COLO829 (cell line): Measurements from ENCODE around the gene SEMA4G.
A peak's percentile ranks its signal among the peaks of the same experiment; 100 is the strongest.

Experiments
- DNase-seq: peaks from one replicate; pipeline ENCODE4 v3.0.0; 2012; ENCODE audit warnings: low spot score

The SEMA4G gene

DNA sequence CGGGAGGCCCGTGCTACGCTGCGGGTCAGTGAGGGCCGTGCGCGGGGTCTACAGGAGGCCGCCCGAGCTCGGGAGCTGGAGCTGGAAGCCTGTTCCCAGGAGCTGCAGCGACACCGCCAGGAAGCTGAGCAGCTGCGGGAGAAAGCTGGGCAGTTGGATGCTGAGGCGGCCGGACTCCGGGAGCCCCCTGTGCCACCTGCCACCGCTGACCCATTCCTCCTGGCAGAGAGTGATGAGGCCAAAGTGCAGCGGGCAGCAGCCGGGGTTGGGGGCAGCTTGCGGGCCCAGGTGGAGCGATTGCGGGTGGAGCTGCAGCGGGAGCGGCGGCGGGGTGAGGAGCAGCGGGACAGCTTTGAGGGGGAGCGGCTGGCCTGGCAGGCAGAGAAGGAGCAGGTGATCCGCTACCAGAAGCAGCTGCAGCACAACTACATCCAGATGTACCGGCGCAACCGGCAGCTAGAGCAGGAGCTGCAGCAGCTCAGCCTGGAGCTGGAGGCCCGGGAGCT lies 37.3 kb downstream of the SEMA4G start:
- no peak for DNase-seq

DNA sequence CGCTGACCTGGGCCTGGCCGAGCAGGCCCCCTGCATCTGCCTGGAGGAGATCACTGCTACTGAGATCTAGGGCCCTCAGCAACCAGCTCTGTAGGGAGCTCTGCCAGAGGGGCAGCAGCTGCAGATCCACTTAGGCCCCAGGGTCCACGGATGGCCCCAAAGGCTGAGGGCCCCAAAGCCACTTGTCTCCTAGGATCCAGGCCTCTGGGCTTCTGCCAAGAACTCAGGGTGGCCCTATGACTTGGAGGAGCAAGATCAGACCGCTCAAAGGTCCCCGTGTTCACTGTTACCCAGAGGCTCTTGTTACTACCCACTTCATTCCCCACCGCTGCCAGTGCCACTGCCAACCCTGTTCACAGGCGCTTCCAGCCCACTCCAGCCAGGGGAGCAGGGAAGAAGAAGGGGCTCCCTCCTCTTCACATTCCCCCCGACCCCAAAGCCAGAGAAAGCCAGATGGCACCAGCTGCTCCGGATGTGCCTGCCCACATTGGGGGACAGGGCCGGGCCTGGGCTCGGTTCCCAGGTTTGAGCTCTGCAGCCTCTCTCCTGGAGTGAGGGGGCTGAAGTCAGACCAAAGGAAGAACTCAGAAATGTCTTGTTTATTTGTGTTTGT lies 37.9 kb downstream of the SEMA4G start:
- DNase-seq: no peak

DNA sequence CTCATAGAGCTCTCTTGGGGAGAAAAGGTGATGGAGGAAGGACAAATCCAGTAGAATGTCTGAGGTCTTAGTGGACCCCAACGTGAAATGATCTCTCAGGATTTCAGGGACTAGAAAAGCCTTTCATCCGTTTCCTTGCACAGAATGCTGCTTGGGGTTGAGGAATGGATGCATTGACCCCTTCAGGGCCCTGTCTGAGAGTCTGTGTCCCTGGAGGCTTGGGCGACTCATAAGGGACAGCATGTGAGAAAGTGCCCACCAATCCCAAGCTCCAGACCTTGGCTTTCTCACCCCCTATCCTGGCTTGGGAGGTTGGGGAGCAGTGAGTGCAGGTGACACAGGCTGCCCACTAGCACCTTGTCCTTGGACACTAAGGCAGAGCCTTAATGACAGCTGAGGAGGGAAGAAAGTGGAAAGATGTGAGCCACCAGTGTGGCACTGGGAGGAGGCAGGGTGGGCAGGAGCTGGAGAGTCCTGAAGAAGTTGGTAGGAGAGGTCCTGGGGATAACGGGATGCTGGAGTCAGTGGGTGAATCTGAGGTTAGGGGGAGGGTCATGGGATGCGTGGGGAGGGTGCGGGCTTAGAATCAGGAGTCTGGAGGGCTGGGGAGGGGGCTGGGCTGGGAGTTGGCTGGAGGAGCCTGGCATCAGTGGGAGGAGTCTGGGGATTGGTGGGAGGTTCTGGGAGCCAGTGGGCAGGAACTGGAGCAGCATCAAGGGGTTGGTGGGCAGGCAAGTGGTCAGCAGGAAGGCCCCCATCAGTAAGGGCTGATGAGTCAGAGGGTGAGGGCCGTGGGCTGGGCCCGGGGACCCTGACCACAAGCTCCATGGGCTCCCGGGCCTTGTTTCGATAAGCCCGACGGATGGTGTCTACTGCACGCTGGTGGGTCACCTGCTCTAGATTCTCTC lies 38.9 kb downstream of the SEMA4G start:
- no peak for DNase-seq

DNA sequence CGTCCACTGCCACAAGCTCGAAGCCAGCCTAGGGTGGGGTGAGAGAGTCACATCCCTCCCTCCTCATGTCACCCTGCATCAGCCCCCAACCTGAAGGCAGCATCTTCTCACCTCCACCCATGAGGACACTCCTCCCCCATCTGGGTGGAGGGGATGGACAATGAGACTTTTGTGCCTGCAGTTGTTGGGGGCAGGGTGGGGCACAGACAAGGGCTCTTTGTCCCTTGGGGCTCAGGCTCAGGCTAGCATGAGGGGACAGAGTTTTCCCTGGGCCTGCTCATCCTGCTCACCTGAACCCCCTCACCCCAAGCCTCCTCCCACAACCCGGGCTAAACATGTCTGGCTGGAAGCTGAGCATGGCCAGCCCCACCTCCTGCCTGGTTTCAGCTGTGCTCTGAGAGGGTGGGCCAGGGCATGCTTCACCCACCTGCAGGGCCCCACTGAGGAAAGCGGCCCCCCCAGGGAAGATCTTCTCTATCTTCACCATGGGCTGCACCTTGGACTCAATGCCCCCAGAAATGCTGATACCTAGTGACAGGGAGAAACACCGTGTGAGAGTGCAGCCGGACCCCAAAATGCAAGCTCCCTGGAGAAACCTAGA lies 39.6 kb downstream of the SEMA4G start:
- DNase-seq: no peak

DNA sequence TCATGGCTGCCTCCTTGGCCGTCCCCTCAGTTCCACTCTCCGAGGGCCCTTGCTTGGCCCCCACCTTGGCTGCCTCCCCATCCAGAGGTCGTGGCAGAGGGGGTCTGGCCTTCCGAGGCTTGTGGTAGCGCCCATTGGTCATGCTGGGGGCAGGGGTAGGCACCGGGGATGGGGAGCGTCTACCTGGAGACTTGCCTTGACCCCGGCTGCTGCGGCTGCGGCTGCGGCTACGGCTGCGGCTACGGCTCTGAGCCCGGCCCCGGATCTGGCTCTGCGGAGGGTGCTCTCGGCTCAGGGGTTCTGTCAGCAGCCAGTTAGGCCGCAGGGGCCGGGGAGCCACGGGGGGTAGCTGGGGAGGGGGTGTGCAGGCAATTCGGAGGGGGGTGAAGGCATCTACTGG lies 41.0 kb downstream of the SEMA4G start:
- no peak for DNase-seq

DNA sequence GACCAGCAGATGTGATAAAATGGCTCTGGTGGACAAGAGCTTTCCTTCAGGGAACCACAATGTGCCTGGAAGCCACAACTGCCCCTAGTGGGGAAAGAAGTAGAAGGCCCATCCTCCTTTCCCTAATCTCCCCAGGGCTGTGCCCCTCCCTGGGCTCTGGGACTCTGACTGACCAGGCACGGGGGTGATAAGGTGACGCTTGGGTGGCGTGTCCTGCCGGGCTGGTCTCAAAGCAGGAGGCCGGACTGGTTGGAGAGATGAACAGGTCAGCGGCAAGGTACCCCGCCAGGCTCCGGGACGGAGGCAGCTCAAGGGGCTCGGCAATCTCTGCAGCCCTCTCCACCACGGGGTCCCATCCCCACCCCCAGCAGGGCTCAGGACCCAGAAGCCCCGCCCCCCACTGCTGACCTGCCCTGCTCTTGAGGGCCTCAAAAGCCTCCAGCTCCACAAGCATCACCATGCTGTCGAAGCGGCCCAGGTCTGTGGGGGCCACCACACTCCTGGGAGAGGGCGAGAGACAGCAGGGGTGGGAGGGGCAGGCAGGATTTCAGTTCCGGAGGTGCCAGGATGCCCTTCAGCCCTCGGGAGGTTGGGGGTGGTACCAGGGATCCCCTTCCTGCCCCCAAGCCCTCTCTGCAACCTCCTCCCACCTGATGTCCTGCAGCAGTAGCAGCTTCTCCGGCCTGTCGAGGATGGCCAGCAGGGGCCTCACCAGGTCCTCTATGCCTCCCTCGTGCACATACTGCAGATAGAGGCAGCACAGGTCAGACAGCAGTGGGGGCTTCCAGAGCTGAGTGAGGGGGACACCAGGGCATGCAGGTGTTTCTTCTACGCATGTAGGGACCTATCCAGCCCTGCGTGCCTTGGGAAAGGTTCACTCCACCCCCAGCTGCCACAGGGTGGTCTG lies 42.5 kb downstream of the SEMA4G start:
- DNase-seq: no peak

DNA sequence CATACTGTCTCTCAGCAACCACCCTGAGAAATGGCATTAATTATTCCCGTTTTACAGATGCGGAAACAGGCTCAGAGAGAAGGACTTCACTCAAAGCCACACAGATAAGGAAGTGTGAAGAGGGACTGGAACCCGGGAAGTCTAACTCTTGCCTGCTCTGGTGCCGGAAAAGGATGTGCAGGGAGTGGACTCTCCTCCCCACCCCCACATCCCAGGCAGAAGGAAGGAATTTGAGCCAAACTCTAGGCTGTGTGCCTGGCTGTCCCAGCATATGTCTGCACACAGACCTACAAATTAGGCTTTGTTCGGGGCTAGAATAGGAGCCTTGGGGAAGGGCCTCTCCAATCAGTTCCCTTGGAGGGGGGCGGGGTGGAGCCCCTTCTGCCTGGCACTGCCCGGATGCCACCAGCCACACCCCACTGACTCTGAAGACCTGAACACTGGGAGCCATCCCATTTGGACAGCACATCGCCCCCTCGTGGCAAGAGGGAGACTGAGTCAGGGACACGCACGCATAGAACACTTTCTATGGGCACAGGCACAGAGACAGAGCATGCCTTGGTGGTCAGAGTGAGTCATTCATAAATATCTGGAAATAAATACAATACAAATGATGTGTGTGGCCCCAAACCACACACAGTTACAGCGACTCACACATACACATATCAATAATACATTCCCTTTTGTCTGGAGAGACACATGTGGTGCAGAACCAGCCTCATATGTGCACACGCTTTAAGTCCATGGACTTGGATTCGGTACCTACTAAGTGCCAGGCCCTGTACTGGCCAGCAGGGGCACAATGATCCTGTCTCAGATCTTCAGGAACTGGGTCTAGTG lies 43.4 kb downstream of the SEMA4G start:
- peak; percentile 79 for DNase-seq

DNA sequence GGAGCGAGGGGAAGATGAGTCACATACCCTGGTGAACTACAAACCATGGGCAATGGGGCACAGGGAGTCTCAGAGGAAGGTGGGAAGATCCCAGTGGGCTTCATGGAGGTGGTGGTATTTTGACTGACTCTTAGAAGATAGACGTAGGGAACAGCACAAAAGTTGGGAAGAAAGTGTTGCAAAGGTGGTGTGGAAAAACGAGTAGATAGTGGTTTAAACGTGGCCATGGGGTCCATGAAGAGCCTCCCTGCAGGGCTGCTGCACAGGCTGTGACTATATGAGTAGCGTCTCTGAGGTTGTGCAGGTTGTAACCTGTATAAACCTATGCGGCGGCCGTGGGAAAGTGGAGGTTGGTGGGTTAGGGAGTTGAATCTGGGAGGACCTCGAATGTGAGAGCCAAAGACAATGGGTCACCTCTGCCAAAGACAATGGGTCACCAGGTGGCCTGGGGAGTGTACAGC lies 44.1 kb downstream of the SEMA4G start:
- no peak for DNase-seq

DNA sequence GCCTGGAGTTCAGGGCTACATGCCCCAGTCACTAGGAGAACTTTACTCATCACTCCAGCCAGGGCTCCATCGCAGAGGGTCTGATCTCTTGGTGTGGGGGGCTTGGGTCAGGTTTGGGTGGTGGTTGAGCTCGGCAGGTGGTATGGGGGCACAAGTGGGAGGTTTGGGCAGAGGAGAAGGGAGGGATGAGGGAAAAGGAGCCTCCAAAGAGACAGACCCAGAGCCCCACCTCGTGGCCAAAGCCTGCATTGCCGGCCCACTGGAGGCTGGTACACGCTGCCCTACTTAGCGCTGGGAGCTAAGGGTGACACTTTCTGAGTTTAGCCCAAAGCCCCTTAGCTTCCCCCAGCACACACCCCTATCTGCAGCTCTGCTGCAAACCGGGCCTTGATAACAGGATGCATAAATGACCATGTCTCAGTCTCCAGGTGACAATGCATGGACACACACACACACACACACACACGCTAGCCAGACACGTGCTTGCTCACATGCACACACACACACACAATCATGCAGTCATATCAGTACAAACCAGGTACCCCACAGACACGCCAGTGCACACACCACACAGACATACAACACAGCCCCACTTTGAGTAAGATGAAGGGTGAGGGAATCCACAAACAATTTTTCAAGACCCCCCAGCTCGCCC lies 45.1 kb downstream of the SEMA4G start:
- DNase-seq: no peak

DNA sequence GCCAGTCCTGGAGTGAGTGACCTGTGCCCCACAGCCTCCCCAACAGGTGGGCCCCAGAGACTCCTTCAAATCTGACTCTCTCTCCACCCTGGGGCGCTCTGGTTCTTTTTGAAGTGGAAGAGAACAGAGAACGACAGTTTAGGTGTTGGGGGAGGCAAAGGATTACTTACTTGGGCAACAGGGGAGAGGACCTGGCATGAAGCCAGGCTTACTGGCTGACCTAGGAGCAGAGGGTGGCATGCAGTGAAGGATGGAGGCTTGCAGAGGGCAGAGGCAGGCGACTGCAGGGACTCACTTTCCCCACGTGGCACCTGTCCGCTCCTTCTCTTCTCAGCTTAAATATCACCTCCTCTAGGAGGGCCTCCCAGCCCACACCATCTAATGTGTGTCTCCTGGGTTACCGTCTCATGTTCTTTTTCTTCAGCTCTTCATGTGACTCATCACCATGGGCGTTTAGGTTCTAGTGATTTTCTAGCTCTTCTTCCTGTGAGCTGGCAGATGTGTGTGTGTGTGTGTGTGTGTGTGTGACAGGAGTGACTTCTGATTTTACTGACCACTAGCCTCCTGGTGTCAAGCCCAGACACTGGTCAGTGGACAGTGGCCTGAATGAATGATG lies 45.8 kb downstream of the SEMA4G start:
- no peak for DNase-seq

DNA sequence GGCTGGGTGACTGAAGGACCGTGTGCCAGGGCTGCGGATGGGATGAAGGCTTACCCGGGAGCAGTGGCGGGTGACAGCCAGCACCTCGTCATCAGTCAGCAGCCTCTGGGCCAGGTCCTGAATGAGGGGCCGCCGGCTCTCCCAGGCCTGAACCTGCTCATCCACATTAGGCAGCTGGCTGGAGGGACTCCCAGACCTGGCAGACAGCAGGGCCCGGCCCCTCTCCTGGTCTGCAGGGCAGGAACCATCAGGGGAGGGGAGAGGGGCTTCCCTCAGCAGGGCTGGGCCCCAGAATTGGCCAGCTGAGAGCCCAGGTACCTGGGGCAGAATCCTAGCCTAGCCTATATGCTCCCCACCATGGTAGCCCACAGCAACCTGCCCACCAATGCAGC lies 46.3 kb downstream of the SEMA4G start:
- no peak for DNase-seq

DNA sequence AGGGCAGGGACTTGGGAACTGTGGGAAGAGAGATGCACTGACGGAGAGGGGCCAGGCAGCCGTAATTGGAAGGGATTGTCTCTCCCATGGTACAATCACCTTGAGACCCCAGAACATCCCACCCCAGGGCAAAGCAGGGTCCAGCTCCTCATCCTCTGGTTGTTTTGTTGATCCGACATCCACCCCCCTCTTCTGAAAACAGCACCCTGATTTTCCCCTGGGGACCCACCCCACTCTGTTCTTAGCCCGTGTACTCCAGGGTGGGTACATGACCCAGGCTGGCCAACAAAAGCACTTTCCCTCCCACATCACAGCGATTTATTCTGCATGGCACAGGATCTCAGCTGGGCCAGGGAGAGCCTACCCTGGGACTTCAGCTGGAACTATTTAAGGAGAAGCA lies 47.5 kb downstream of the SEMA4G start:
- DNase-seq: no peak

DNA sequence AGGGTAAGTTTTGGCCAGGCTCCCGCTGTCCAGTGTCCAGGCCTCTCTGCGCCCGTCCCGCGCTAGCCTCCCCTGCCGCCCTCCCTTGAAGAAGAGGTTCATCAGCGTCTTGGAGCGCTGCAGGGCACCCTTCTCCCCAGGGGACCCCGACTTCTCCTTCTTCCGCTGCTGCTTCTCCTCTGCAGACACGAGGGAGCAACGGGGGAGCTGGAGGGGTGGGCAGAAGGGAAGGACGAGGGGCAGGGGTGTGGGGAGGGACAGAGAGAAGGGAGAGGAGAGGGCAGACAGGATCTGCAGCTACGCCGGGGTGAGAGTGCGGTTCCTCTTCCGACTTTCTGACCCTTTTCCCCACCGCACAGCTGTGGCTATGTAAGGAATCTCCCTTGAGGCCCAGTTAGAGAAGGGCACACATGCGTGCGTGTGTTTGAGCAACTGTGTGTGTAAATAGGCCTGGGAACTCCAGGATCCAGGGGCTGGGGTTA lies 48.9 kb downstream of the SEMA4G start:
- no peak for DNase-seq

DNA sequence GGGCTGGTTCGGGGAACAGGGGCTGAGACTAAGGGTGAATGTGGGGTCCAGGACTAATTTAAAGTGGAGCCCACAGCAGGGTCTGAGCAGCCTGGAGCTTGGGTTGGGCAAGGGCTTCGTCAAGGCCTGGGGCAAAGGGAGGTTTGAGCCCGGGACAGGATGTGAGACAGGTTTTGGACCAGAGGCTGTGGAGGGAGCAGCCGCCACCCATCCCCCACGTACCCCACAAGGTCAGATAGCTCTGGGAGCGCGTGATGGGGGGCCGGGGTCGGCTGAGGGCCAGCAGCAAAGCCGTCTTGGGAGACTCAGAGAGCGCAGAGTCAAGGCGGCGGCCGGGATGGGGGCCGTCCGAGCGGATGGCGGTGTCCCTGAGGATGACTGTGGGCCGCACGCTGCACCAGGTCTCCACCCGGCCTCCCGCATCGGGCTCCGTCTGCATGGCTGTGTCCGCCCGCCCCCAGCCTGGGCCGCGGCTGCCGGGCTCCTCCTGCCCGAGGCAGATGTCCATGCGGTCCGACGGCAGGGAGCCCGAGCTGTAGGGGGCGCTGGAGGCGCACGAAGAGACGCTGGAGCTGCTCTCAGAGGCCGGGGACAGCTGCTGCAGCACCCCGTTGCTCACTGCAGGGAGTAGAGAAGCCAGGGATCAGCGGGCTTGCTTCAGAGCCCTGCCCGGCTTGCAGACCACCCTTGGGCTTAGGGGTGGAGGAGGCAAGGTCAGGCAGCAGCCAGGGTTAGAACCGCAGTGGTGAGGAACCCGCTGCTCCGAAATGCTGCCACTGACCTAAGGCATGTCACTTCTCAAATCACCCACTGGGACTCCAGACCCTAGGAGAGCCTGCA lies 49.5 kb downstream of the SEMA4G start:
- peak; percentile 65 for DNase-seq
